Aorta (tissue), 5 donors: Measurements from ENCODE around the gene NAALADL2. TPM values are rescaled to one million over a fixed set of nuclear protein-coding genes. Genes with fewer than 3 reads are reported as not detected.

ENCODE experiments used
- ATAC-seq: fragments of 200-7000 bp; cut with Tn5 transposase; one replicate; pipeline ENCODE4 v1.9.1; 2022; ENCODE audit warnings: moderate library complexity; ENCODE audit not compliant: low FRiP score
- DNase-seq, 2 donors: peaks; one replicate each; pipeline ENCODE4 v3.0.0-alpha.2; 2020
- H3K27ac ChIP-seq, 2 donors: one replicate each; pipeline ENCODE4 v1.5.1; 2013; ENCODE audit warnings: low read length in 2 of 2, mild to moderate bottlenecking in 2 of 2, moderate library complexity in 2 of 2, control low read depth in 1 of 2, inconsistent platforms in 1 of 2, low read depth in 1 of 2
- H3K27me3 ChIP-seq, 2 donors: one replicate each; pipeline ENCODE4 v1.6.1; 2013; ENCODE audit warnings: control low read depth in 1 of 2, low read length in 1 of 2, mild to moderate bottlenecking in 1 of 2, moderate library complexity in 1 of 2; ENCODE audit not compliant: insufficient read depth in 2 of 2, control insufficient read depth in 1 of 2
- H3K36me3 ChIP-seq, 2 donors: one replicate each; pipeline ENCODE4 v1.6.1; 2013; ENCODE audit warnings: control low read depth in 1 of 2, low read length in 1 of 2, mild to moderate bottlenecking in 1 of 2; ENCODE audit not compliant: insufficient read depth in 2 of 2, control insufficient read depth in 1 of 2
- H3K4me1 ChIP-seq, 2 donors: one replicate each; pipeline ENCODE4 v1.6.1; 2013; ENCODE audit warnings: low read length in 2 of 2, control low read depth in 1 of 2, mild to moderate bottlenecking in 1 of 2, moderate library complexity in 1 of 2; ENCODE audit not compliant: insufficient read depth in 2 of 2, control insufficient read depth in 1 of 2
- H3K4me3 ChIP-seq, 2 donors: one replicate each; pipeline ENCODE4 v1.5.1; 2013; ENCODE audit warnings: low read length in 2 of 2, control low read depth in 1 of 2, mild to moderate bottlenecking in 1 of 2
- H3K9me3 ChIP-seq: one replicate; pipeline ENCODE4 v1.6.1; 2013; ENCODE audit warnings: mild to moderate bottlenecking, low read length; ENCODE audit not compliant: control insufficient read depth
- WGBS, 2 donors: extraction: QIAGEN DNeasy Blood & Tissue Kit; methylation state at CpG; one replicate each; pipeline ENCODE4 v1.1.7; 2013; 5-methylcytosine and 5-hydroxymethylcytosine counted together
- intact Hi-C, 2 donors: fragments of 100-400 bp; cut with DNase I; formaldehyde crosslinking; loops; one replicate each; pipeline versions ENCODE4 v1.14.2 to v1.15.0; 2022
- long read RNA-seq, 2 donors: library from polyadenylated mRNA; unstranded; transcript quantifications; one replicate each; pipeline ENCODE4 v2.0.0, GENCODE V29; 2020 to 2021
- polyA plus RNA-seq, 2 donors: library from polyadenylated mRNA; stranded (reverse); fragments of 200-250 nt; gene quantifications; one replicate each; pipeline ENCODE4 v1.2.3, GENCODE V29; 2013
- total RNA-seq, 2 donors: library from RNA; stranded (reverse); fragmentation: NEBNext Ultra II Directional; extraction: Animal tissue kit (Norgen Biotek cat#: 25700); gene quantifications; one replicate each; pipeline ENCODE4 v1.2.1, GENCODE V29; 2021
- donor health status: healthy with polysubstance abuse.
- donor health status: Bipolar disorder and iron deficiency.
- donor health status: DM: no; HTN: no; CAD: no.
- donor health status: DM: no; HTN: no; CAD: no.
- donor health status: DM: yes; HTN: yes; CAD: no.

The NAALADL2 gene
- total RNA-seq (10 to 100 TPM; 19.0 to 29.8 TPM), polyA plus RNA-seq (1 to 10 TPM; 4.3 to 4.7 TPM)
- long read RNA-seq, donor 1, partial matches to known transcripts: 1 of 27 reads
- long read RNA-seq, donor 1, other reads (novel, unspliced or antisense): 26 of 27 reads
- long read RNA-seq, donor 2, partial matches to known transcripts: 6 of 42 reads
- long read RNA-seq, donor 2, other reads (novel, unspliced or antisense): 36 of 42 reads

GRCh38 chr3:174859114-174859735 is at the start of gene NAALADL2:
NAALADL2 (plus strand) TSS chr3:174859334.
- H3K36me3 ChIP-seq: no peaks in the 10 kb centered on the region
- H3K27ac ChIP-seq: no peak within 1 kb of the TSS
- intact Hi-C loops: no loop called here
- H3K9me3 ChIP-seq: no peaks in the 10 kb centered on the region
- 85 to 86% methylated on average over 5 of the region's 5 CpGs for WGBS, 2 donors
- H3K4me3 ChIP-seq: no peak within 1 kb of the TSS
- no peaks in the 10 kb centered on the region for H3K27me3 ChIP-seq
- peaks cover 0 to 8% of the 10 kb centered on the region in 2 donors for H3K4me1 ChIP-seq
- DNase-seq (no peak), ATAC-seq (no peak)

GRCh38 chr3:174810254-174810653 is 48.9 kb upstream of the NAALADL2 start:
- no peaks in the 10 kb centered on the region for H3K9me3 ChIP-seq
- DNase-seq (no peak), ATAC-seq (no peak)
- no peak overlapping the region for H3K4me3 ChIP-seq
- no peaks in the 10 kb centered on the region for H3K4me1 ChIP-seq
- H3K36me3 ChIP-seq: no peaks in the 10 kb centered on the region
- H3K27me3 ChIP-seq: no peaks in the 10 kb centered on the region
- intact Hi-C loops: no loop called here
- no peak overlapping the region for H3K27ac ChIP-seq

- Histone ChIP-seq H3K27ac (no peak overlapping the region), H3K4me3 (no peak overlapping the region)
- ATAC-seq: no peak
Observed at GRCh38 chr3:174812172-174812862, 46.8 kb upstream of the NAALADL2 start.

GRCh38 chr3:174815750-174816149 is 43.4 kb upstream of the NAALADL2 start:
- no peaks in the 10 kb centered on the region for H3K4me1 ChIP-seq
- intact Hi-C loops: no loop called here
- no peaks in the 10 kb centered on the region for H3K36me3 ChIP-seq
- no peak overlapping the region for H3K27ac ChIP-seq
- ATAC-seq: no peak
- H3K9me3 ChIP-seq: no peaks in the 10 kb centered on the region
- 86 to 94% methylated on average over 1 of the region's 1 CpG for WGBS, 2 donors
- no peak overlapping the region for H3K4me3 ChIP-seq
- H3K27me3 ChIP-seq: no peaks in the 10 kb centered on the region
- DNase-seq: no peak

More at GRCh38 chr3:174812172-174812862, 46.8 kb upstream of the NAALADL2 start:
- no peak for DNase-seq
- Histone ChIP-seq H3K27me3 (no peaks in the 10 kb centered on the region), H3K4me1 (no peaks in the 10 kb centered on the region), H3K36me3 (no peaks in the 10 kb centered on the region), H3K9me3 (no peaks in the 10 kb centered on the region)
- WGBS, 2 donors: 95 to 98% methylated on average over 4 of the region's 4 CpGs
- intact Hi-C loops: no loop called here

- no peak for DNase-seq
- H3K27ac ChIP-seq: peak overlapping the region in 1 of 2 donors; percentile 72
- peak; percentile 40 for ATAC-seq
- intact Hi-C loops: loop anchor here in 1 of 2 donors (5.0 kb wide), 1 partner anchor 126 kb away; no protein-coding TSS in a partner anchor
- no peaks in the 10 kb centered on the region for H3K27me3 ChIP-seq
- no peaks in the 10 kb centered on the region for H3K36me3 ChIP-seq
- no peaks in the 10 kb centered on the region for H3K9me3 ChIP-seq
- H3K4me3 ChIP-seq: no peak overlapping the region
- no peaks in the 10 kb centered on the region for H3K4me1 ChIP-seq
- WGBS, 2 donors: 2 to 9% methylated on average over 1 of the region's 1 CpG
Observed at GRCh38 chr3:174820885-174821284, 38.2 kb upstream of the NAALADL2 start.

GRCh38 chr3:174821477-174821876 is 37.7 kb upstream of the NAALADL2 start:
- H3K27me3 ChIP-seq: no peaks in the 10 kb centered on the region
- intact Hi-C loops: loop anchor here in 1 of 2 donors (5.0 kb wide), 1 partner anchor 126 kb away; no protein-coding TSS in a partner anchor
- no peaks in the 10 kb centered on the region for H3K4me1 ChIP-seq
- ATAC-seq: no peak
- H3K27ac ChIP-seq: peak overlapping the region; percentile 57 to 72
- H3K36me3 ChIP-seq: no peaks in the 10 kb centered on the region
- DNase-seq: no peak
- no peaks in the 10 kb centered on the region for H3K9me3 ChIP-seq
- no peak overlapping the region for H3K4me3 ChIP-seq

GRCh38 chr3:174822320-174822719 is 36.8 kb upstream of the NAALADL2 start:
- no peak for DNase-seq
- H3K27ac ChIP-seq: peak overlapping the region in 1 of 2 donors; percentile 49
- intact Hi-C loops: loop anchor here in 1 of 2 donors (5.0 kb wide), 1 partner anchor 125 kb away; no protein-coding TSS in a partner anchor
- H3K4me1 ChIP-seq: no peaks in the 10 kb centered on the region
- no peaks in the 10 kb centered on the region for H3K27me3 ChIP-seq
- peak; percentile 48 for ATAC-seq
- no peaks in the 10 kb centered on the region for H3K36me3 ChIP-seq
- no peak overlapping the region for H3K4me3 ChIP-seq
- 0 to 44% methylated on average over 2 of the region's 2 CpGs for WGBS, 2 donors
- no peaks in the 10 kb centered on the region for H3K9me3 ChIP-seq

- no peaks in the 10 kb centered on the region for H3K27me3 ChIP-seq
- H3K36me3 ChIP-seq: no peaks in the 10 kb centered on the region
- H3K27ac ChIP-seq: no peak overlapping the region
- DNase-seq (no peak), ATAC-seq (no peak)
- intact Hi-C loops: no loop called here
- no peaks in the 10 kb centered on the region for H3K9me3 ChIP-seq
- no peak overlapping the region for H3K4me3 ChIP-seq
- no peaks in the 10 kb centered on the region for H3K4me1 ChIP-seq
Observed at GRCh38 chr3:174826069-174826468, 33.1 kb upstream of the NAALADL2 start.
